Hematopoietic multipotent progenitor cell treated with erythropoietin and hydrocortisone succinate and interleukin-3 and kit ligand, for 4 days (in vitro differentiated cells): ENCODE data around the gene PCDHGC5.

Experiments
- DNase-seq: peaks from one replicate; pipeline ENCODE4 v3.0.0-alpha.2; 2015

PCDHGC5 gene

GRCh38 chr5:141491323-141492167, 2.7 kb downstream of the PCDHGC5 start:
- DNase-seq, result no peak

DNA sequence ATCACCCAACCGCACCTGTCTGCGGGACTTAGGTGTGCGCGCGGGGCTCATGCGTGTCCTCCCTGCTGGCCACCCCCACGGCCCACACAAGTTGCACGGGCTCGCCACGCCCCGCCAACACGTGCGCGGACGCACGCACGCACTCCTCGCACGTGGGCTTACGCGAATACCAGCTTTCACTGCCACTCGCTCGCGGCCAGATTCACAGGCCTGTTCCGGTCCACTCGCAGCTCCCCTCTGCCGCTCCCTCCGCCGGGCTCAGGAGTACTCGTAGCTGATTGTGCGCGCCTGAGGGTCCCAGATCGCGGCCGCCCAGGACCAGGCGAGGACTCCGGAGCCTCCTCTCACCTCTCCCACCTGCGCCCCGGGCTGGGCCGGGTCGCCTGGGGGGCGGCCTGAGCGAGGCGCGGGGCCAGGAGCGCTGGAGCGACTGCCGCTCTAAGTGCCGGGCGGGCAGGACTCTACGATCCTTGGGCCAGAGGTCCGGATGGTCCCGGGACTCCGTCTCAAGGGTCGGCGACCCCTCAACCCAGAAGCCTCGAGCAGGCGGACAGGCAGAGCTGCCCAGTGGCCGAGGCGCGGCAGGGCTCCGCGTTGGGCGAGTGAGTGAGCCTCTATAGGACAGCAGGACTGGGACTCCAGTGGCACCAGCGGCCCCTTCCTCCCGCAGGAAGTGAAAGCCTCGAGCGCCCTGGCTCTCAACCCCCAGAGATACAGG, 3.4 kb downstream of the PCDHGC5 start:
- no peak for DNase-seq

- DNase-seq, result no peak
Observed at GRCh38 chr5:141493500-141494422, 4.9 kb downstream of the PCDHGC5 start.

- no peak for DNase-seq
Observed at GRCh38 chr5:141494761-141495452, 6.0 kb downstream of the PCDHGC5 start.

DNA sequence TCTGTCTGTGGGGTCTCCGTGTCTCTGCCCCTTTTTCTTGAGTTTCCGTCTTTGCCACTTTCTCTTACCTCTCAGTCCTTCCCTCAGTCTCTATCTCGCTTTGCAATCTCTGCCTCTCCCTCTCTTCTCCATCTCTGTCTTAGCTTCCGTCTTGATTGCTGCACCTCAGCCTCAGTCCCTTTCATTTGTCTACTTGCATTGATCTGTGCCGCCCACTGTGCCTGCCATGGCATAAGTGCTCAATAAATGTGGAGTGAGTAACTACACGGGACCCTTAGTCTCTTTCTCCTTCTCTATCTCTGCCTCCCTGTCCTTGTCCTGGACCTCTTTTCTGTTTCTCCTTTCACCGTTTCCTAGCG, 6.6 kb downstream of the PCDHGC5 start:
- no peak for DNase-seq

- DNase-seq, result no peak
Observed at GRCh38 chr5:141496038-141496437, 7.2 kb downstream of the PCDHGC5 start.

- no peak for DNase-seq
Observed at GRCh38 chr5:141501761-141502160, 12.9 kb downstream of the PCDHGC5 start.

- no peak for DNase-seq
Observed at GRCh38 chr5:141503681-141504080, 14.8 kb downstream of the PCDHGC5 start.

DNA sequence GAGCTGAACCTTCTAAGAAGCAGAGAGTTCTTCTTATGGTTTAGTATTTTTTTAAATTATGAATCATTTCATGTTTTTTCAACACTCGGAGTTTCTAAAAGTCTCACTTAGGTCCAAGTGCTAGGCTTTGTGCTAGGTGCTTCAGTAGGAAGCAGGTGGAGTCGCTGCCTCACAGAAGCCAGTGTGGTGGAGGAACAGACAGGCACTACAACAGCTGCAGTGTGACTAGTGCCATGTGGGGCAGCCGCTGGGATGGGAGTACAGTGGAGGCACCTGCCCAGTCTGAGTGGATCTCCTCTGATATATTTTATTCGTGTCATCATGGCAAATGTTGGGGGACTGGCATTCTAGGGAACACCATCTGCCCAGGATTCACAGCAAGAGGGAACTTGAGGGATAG, 15.3 kb downstream of the PCDHGC5 start:
- no peak for DNase-seq

- no peak for DNase-seq
Observed at GRCh38 chr5:141506381-141507155, 17.7 kb downstream of the PCDHGC5 start.

GRCh38 chr5:141507387-141508091, 18.7 kb downstream of the PCDHGC5 start:
- no peak for DNase-seq

DNA sequence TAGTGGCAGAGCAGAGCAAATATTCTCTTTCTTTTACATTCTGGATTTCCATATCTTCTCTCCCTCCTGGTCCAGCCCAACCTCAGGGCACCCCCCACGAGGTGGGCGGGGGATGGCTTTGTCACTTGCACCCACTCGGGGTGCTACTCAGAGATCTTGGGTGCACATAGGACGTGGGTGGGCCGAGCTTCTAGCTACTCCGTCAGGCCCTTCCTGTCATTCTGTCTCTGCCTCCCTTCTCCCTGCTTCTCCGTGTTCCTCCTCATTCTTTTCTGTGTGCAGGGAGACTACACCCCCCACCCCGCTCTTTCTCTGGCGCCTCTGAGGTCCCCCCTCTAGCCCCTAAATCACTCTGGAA, 19.5 kb downstream of the PCDHGC5 start:
- DNase-seq, result no peak

- no peak for DNase-seq
Observed at GRCh38 chr5:141508798-141509611, 20.1 kb downstream of the PCDHGC5 start.

- DNase-seq, result no peak
Observed at GRCh38 chr5:141510160-141510559, 21.3 kb downstream of the PCDHGC5 start.

- DNase-seq, result no peak
Observed at GRCh38 chr5:141510850-141511601, 22.1 kb downstream of the PCDHGC5 start.

DNA sequence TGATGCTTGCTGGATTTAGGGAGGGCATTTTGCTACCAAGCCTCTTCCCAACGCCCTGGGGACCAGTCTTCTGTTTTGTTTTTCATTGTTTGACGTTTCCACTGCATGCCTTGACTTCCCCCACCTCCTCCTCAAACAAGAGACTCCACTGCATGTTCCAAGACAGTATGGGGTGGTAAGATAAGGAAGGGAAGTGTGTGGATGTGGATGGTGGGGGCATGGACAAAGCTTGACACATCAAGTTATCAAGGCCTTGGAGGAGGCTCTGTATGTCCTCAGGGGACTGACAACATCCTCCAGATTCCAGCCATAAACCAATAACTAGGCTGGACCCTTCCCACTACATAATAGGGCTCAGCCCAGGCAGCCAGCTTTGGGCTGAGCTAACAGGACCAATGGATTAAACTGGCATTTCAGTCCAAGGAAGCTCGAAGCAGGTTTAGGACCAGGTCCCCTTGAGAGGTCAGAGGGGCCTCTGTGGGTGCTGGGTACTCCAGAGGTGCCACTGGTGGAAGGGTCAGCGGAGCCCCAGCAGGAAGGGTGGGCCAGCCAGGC, 23.0 kb downstream of the PCDHGC5 start:
- DNase-seq, result peak; percentile 46

DNA sequence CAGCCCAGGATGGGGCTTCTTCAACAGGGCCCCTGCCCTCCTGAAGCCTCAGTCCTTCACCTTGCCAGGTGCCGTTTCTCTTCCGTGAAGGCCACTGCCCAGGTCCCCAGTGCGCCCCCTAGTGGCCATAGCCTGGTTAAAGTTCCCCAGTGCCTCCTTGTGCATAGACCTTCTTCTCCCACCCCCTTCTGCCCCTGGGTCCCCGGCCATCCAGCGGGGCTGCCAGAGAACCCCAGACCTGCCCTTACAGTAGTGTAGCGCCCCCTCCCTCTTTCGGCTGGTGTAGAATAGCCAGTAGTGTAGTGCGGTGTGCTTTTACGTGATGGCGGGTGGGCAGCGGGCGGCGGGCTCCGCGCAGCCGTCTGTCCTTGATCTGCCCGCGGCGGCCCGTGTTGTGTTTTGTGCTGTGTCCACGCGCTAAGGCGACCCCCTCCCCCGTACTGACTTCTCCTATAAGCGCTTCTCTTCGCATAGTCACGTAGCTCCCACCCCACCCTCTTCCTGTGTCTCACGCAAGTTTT, 23.6 kb downstream of the PCDHGC5 start:
- DNase-seq, result peak; percentile 86

- peak; percentile 59 for DNase-seq
Observed at GRCh38 chr5:141512911-141513626, 24.2 kb downstream of the PCDHGC5 start.
